ENCODE data around the gene IMMP2L. TPM values are rescaled to one million over a fixed set of nuclear protein-coding genes. Genes with fewer than 3 reads are reported as not detected.

Gene IMMP2L
- polyA plus RNA-seq, 2 of the 4 experiments (the other 2 are of a cell fraction): 16.1 to 23.8 TPM

DNA sequence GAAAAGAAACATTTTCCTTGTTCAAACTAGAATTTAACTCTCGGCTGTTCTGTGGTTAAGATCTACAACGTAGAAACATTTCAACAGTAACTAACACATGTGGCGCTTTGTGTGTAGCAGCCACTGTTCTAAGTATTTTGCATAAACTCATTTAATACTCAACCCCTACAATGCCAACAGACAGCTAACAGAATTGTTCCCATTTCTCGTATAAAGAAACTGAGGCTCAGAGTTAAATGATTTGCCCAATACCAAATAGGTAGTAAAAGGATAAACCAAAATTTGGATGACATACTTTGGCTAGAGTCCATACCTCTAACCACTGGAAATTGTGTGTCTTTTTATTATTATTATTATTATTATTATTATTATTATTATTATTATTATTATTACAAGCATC is 543.8 kb downstream of the IMMP2L start:
- WGBS (ENCODE audit: missing lambda C conversion rate): 88% methylated on average over 4 of the region's 4 CpGs
- POLR2A ChIA-PET: no interaction called here
- CTCF ChIA-PET: no interaction called here
- no peak for TF ChIP-seq EHMT2 (IDR thresholded peaks at IDR 0.05; ENCODE audit: low read depth)
- no peak for TF ChIP-seq NPAS2 (CRISPR knock-in tag; IDR thresholded peaks at IDR 0.05; ENCODE audit: borderline replicate concordance)
- no peak overlapping the region for H3K4me2 ChIP-seq
- no peak overlapping the region for H3K4me3 ChIP-seq
- ATAC-seq (no peak), DNase-seq (ENCODE audit: low read depth in 1 of 2, low spot score in 1 of 2) (no peak), FAIRE-seq (no peak)
- no peaks in the 10 kb centered on the region for H3K9me3 ChIP-seq
- peaks cover 10% of the 10 kb centered on the region; the same call in 2 of the 3 replicates for H3K4me1 ChIP-seq
- H3K27ac ChIP-seq: no peak overlapping the region

DNA sequence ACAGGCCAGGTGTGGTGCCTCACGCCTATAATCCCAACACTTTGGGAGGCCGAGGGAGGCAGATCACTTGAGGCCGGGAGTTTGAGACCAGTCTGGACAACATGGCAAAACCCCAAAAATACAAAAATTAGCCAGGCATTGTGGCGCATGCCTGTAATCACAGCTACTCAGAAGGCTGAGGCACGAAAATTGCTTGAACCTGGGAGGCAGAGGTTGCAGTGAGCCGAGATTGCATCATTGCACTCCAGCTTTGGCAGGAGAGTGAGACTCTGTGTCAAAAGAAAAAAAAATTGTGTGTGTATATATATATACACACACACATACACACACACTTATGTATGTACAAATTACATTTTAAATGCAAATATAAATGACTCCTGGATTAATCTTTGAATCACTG is 548.2 kb downstream of the IMMP2L start:
- CTCF ChIA-PET: no interaction called here
- 85% methylated on average over 6 of the region's 6 CpGs for WGBS (ENCODE audit: missing lambda C conversion rate)
- no peak for DNase-seq (ENCODE audit: low read depth in 1 of 2, low spot score in 1 of 2)

DNA sequence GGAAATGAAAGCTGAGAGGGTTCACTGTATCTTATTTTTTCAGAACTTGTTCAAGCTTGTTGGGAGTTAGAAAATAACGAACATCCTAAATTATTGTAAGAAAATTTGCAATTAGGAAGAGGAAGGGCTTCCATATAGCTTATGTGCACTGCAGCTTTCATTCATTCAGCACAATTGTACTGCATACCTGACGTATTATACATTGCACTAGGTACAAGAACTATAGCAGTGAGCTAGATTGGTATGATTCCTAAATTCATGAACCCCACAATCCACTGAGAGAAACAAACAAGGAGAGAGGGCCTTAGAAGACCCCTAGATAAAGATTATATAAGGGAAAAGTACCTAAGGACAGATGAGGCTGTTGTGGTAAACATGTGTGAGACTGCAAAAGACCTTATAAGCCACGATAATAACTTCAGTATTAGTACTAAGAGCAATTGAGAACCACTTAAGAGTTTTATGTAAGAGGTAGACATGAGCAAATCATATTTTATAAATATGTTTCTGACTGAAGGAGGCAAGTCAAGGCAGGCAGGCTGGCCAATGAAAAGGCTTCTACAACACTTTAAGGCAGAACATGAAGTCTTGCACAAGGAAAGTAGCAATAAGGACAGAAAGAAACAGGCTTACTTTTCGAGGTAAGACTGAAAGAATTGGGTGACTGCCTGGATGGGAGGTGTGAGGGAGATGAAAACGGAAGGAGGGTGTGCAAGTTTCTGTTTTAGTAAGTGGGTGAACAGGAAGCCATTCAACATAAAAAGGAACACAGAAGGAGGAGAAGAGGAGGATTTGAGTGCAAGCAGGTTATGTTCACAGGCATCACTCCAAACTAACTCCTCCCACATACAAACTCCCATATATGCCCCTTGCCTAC is 549.3 kb downstream of the IMMP2L start:
- Histone ChIP-seq H3K4me2 (peak overlapping the region; percentile 55; the same call in 2 of the 3 replicates), H3K4me1 (peaks cover 36% of the 10 kb centered on the region), H3K9me3 (no peaks in the 10 kb centered on the region), H3K4me3 (no peak overlapping the region), H3K27ac (no peak overlapping the region)
- no peak for TF ChIP-seq FOSL2 (IDR thresholded peaks at IDR 0.05)
- TF ChIP-seq FOSL2 (CRISPR knock-in tag; IDR thresholded peaks at IDR 0.05): no peak
- no peak for TF ChIP-seq ZFP36 (IDR thresholded peaks at IDR 0.05; ENCODE audit: borderline replicate concordance, partially characterized antibody)
- no peak for TF ChIP-seq FOSB (CRISPR knock-in tag; IDR thresholded peaks at IDR 0.05)
- TF ChIP-seq PBX3 (IDR thresholded peaks at IDR 0.05): no peak
- no peak for TF ChIP-seq ATOH8 (CRISPR knock-in tag; IDR thresholded peaks at IDR 0.05; ENCODE audit: low read depth)
- TF ChIP-seq POLR2A (IDR thresholded peaks at IDR 0.05; ENCODE audit: low read length): no peak
- no peak for TF ChIP-seq NFE2L2 (conservative IDR thresholded peaks at IDR 0.05; ENCODE audit: low read length)
- no peak for TF ChIP-seq EP300 (IDR thresholded peaks at IDR 0.05)
- no peak for TF ChIP-seq FOXS1 (CRISPR knock-in tag; IDR thresholded peaks at IDR 0.05)
- TF ChIP-seq, protein P1, sequence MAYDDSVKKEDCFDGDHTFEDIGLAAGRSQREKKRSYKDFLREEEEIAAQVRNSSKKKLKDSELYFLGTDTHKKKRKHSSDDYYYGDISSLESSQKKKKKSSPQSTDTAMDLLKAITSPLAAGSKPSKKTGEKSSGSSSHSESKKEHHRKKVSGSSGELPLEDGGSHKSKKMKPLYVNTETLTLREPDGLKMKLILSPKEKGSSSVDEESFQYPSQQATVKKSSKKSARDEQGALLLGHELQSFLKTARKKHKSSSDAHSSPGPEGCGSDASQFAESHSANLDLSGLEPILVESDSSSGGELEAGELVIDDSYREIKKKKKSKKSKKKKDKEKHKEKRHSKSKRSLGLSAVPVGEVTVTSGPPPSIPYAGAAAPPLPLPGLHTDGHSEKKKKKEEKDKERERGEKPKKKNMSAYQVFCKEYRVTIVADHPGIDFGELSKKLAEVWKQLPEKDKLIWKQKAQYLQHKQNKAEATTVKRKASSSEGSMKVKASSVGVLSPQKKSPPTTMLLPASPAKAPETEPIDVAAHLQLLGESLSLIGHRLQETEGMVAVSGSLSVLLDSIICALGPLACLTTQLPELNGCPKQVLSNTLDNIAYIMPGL (CRISPR knock-in tag; IDR thresholded peaks at IDR 0.05; ENCODE audit: borderline replicate concordance): no peak
- TF ChIP-seq JUN (IDR thresholded peaks at IDR 0.05): no peak
- TF ChIP-seq CBX2 (IDR thresholded peaks at IDR 0.05; ENCODE audit: borderline replicate concordance, low read depth): no peak
- no peak for TF ChIP-seq POLR2AphosphoS2 (conservative IDR thresholded peaks at IDR 0.05; ENCODE audit: low read length)
- TF ChIP-seq ZSCAN20 (CRISPR knock-in tag; IDR thresholded peaks at IDR 0.05): no peak
- TF ChIP-seq MYC (IDR thresholded peaks at IDR 0.05; ENCODE audit: borderline replicate concordance, low read length): no peak
- TF ChIP-seq HOXA7 (CRISPR knock-in tag; IDR thresholded peaks at IDR 0.05): no peak
- TF ChIP-seq KDM5A (IDR thresholded peaks at IDR 0.05): no peak
- ChIA-PET POLR2A (no interaction called here), CTCF (no interaction called here)
- ATAC-seq (no peak), DNase-seq (ENCODE audit: low read depth in 1 of 2, low spot score in 1 of 2) (no peak), FAIRE-seq (no peak)
- 53% methylated on average over 5 of the region's 5 CpGs for WGBS (ENCODE audit: missing lambda C conversion rate)

More for the DNA sequence above, 548.2 kb downstream of the IMMP2L start:
- H3K27ac ChIP-seq: no peak overlapping the region
- FAIRE-seq: no peak
- H3K4me3 ChIP-seq: no peak overlapping the region
- H3K9me3 ChIP-seq: no peaks in the 10 kb centered on the region
- no peak overlapping the region for H3K4me2 ChIP-seq
- H3K4me1 ChIP-seq: peaks cover 38% of the 10 kb centered on the region
- TF ChIP-seq FOXS1 (CRISPR knock-in tag; IDR thresholded peaks at IDR 0.05) (no peak), KDM5A (IDR thresholded peaks at IDR 0.05) (no peak), CEBPB (IDR thresholded peaks at IDR 0.05) (0 out of 4 replicates have a peak, but pooled peaks of 1 of the 2 experiments have one; percentile 2), HOXB5 (CRISPR knock-in tag; IDR thresholded peaks at IDR 0.05) (no peak)
- ATAC-seq: no peak
- POLR2A ChIA-PET: no interaction called here

Data from A549 (cell line).